Measurements from ENCODE around the gene SLC39A5. TPM values are rescaled to one million over a fixed set of nuclear protein-coding genes. Genes with fewer than 3 reads are reported as not detected.

SLC39A5 gene
- polyA plus RNA-seq, 1 of the 3 experiments (the other 2 are of a cell fraction): 0.12 TPM

- TF ChIP-seq REST (IDR thresholded peaks at IDR 0.05; ENCODE audit: low read depth, low read length) (peak; percentile 12; the same call in 1 of the 2 replicates), TCF12 (IDR thresholded peaks at IDR 0.05) (no peak), EZH2phosphoT487 (IDR thresholded peaks at IDR 0.05; ENCODE audit: borderline replicate concordance, low read depth) (no peak), USF2 (IDR thresholded peaks at IDR 0.05; ENCODE audit: borderline replicate concordance, low read depth, low read length) (no peak), EP300 (IDR thresholded peaks at IDR 0.05; ENCODE audit: borderline replicate concordance in 1 of 2, low read depth in 1 of 2, low read length in 1 of 2) (no peak; a peak in 1 of 4 replicates), RFX5 (IDR thresholded peaks at IDR 0.05; ENCODE audit: low read length) (peak; percentile 85), MAX (IDR thresholded peaks at IDR 0.05; ENCODE audit: low read depth) (peak; percentile 67; the same call in 1 of the 2 replicates), FOXM1 (IDR thresholded peaks at IDR 0.05; ENCODE audit: low read depth) (peak; percentile 73; the same call in 1 of the 2 replicates)
Measured at GRCh38 chr12:56224102-56224701, 5.6 kb upstream of the SLC39A5 start, which contains the start of gene NABP2 (continued).

GRCh38 chr12:56224954-56225353 is 4.9 kb upstream of the SLC39A5 start:
- peak overlapping the region; percentile 87; the same call in 1 of the 2 replicates for H2AFZ ChIP-seq (ENCODE audit: low read depth)
- H3K4me3 ChIP-seq (ENCODE audit: low read depth in 2 of 2, low read length in 1 of 2): peak overlapping the region; percentile 67 to 97
- no peaks in the 10 kb centered on the region for H3K36me3 ChIP-seq (replicated peaks in 1 of 2; ENCODE audit: control insufficient read depth in 1 of 2, insufficient read depth in 2 of 2, low read length in 1 of 2)
- no peaks in the 10 kb centered on the region for H4K20me1 ChIP-seq (ENCODE audit: insufficient read depth)
- TF ChIP-seq NRF1 (IDR thresholded peaks at IDR 0.05; ENCODE audit: low read depth, low read length): no peak
- no peak for TF ChIP-seq FOSL2 (IDR thresholded peaks at IDR 0.05; ENCODE audit: borderline replicate concordance, low read depth)
- TF ChIP-seq MEF2A (IDR thresholded peaks at IDR 0.05; ENCODE audit: borderline replicate concordance, low read depth): no peak
- TF ChIP-seq REST (IDR thresholded peaks at IDR 0.05; ENCODE audit: low read depth, low read length): peak; percentile 91
- no peak for TF ChIP-seq IRF3 (IDR thresholded peaks at IDR 0.05; ENCODE audit: low read depth, low read length)
- H3K4me1 ChIP-seq (ENCODE audit: control insufficient read depth in 1 of 2, insufficient read depth in 2 of 2, low read depth in 1 of 2, low read length in 1 of 2): peaks cover 13 to 22% of the 10 kb centered on the region in 2 experiments; a peak in 2 of 4 replicates
- H3K9ac ChIP-seq: peak overlapping the region; percentile 79
- no peaks in the 10 kb centered on the region for H3K9me2 ChIP-seq
- ChIA-PET CTCF (interaction anchor here (0.7 to 2.4 kb wide), 6 partner anchors 19 to 239 kb away, joined by 3 to 9 read pairs (median 7); partner anchors contain the start of genes ANKRD52 and SMARCC2), POLR2A (no interaction called here)
- no peaks in the 10 kb centered on the region for H3K9me3 ChIP-seq
- no peak for DNase-seq
- H3K79me2 ChIP-seq (ENCODE audit: insufficient read depth): peaks cover 13% of the 10 kb centered on the region
- 50% methylated on average over 9 of the region's 11 CpGs for WGBS (ENCODE audit: low lambda C conversion rate)
- peaks cover 24% of the 10 kb centered on the region for H3F3A ChIP-seq (replicated peaks; ENCODE audit: insufficient read depth)
- no peaks in the 10 kb centered on the region for H3K27me3 ChIP-seq (ENCODE audit: insufficient read depth)
- H3K4me2 ChIP-seq: peak overlapping the region; percentile 91
- H3K27ac ChIP-seq (ENCODE audit: low read depth in 2 of 2, low read length in 1 of 2): no peak overlapping the region; a peak in 1 of 4 replicates
